HAP-1 (cell line): Measurements from ENCODE around the gene ZBTB20.

Experiments used
- DNase-seq, 2 experiments: peaks; one replicate each; pipeline ENCODE4 v3.0.0-alpha.2; 2016 to 2020; ENCODE audit warnings: low spot score in 2 of 2
- H3K27me3 ChIP-seq: fragments of 250-450 bp; sonication (Bioruptor Pico); 2 replicates; pipeline ENCODE4 v1.5.1; 2020; ENCODE audit warnings: low read depth, mild to moderate bottlenecking, moderate library complexity
- H3K36me3 ChIP-seq: fragments of 250-450 bp; sonication (Bioruptor Pico); replicated peaks from 2 replicates; pipeline ENCODE4 v1.5.1; 2020; ENCODE audit warnings: mild to moderate bottlenecking
- H3K4me1 ChIP-seq: fragments of 250-450 bp; sonication (Bioruptor Pico); 2 replicates; pipeline ENCODE4 v1.5.1; 2020; ENCODE audit warnings: mild to moderate bottlenecking
- H3K4me3 ChIP-seq: fragments of 250-450 bp; sonication (Bioruptor Pico); 2 replicates; pipeline ENCODE4 v1.5.1; 2020; ENCODE audit warnings: mild to moderate bottlenecking, moderate library complexity
- H3K9me3 ChIP-seq: fragments of 250-450 bp; sonication (Bioruptor Pico); 2 replicates; pipeline ENCODE4 v1.5.1; 2020; ENCODE audit warnings: mild to moderate bottlenecking, moderate library complexity
- in situ Hi-C: fragments of 300-500 bp; cut with MboI; formaldehyde crosslinking; loops from 3 replicates; pipeline ENCODE4 v1.14.3; 2020; ENCODE audit warnings: low sequenced_read_pairs, inconsistent platforms, mixed read lengths

The ZBTB20 gene

DNA sequence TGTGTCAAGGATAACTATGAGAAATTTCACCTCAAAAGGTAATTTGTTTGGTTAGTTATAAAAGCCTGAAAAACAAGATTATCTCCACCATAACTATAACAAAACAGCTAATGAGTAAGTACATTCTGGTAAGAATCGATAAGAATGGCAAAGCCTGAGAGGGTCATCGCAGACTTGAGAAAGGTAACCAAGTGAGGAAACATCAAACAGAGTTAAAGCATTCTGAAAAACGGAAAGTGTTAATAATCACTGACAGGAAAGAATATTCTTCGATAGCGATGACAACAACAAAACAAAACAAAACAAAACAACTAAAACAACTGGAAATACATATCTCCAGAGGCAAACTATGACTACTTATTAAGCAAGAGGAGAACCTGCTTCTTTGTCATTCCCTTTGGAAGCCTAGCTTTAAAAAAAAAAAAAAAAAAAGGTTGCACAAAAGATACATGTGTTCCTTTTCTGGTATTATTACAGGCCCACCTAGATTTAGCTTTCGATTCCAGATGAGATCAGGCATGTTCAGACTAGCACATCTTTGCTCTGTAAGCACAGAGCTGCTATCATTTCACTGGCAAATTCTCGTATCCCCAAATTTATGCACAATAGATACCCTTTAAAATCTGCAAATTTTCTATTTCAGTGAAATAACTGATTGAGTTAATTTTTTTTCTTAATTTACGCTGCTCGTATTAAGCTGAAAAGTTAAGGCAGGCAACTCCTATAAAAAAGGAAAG lies 697.6 kb downstream of the ZBTB20 start:
- Histone ChIP-seq H3K4me3 (peak overlapping the region; percentile 21), H3K9me3 (no peaks in the 10 kb centered on the region), H3K36me3 (no peaks in the 10 kb centered on the region), H3K4me1 (peaks cover 67% of the 10 kb centered on the region), H3K27me3 (no peaks in the 10 kb centered on the region)
- in situ Hi-C loops: no loop called here
- DNase-seq: peak in 1 of 2 experiments; percentile 74

GRCh38 chr3:114447950-114448479 lies 699.1 kb downstream of the ZBTB20 start:
- in situ Hi-C loops: no loop called here
- Histone ChIP-seq H3K36me3 (no peaks in the 10 kb centered on the region), H3K4me1 (peaks cover 61% of the 10 kb centered on the region), H3K9me3 (no peaks in the 10 kb centered on the region), H3K27me3 (no peaks in the 10 kb centered on the region), H3K4me3 (no peak overlapping the region)
- DNase-seq: peak in 1 of 2 experiments; percentile 41

DNA sequence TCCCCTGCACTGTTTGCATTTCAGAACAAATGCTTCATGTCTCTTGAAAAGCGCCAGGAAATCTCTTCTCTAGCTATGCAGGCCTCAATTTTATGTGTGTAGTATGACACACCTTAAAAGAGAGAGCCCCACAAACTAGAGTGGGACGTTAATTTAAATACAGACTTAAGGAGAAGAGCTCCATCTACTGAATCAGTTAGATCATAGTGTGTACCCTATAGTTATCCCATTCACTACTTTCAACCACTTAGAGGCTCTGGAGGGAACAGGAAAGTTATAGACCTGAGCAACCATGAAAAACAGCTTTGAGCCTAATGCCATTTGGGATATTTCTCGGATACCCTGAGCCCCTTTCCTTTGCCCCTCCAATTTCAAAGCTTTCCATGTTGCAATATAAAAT lies 699.5 kb downstream of the ZBTB20 start:
- peak in 1 of 2 experiments; percentile 82 for DNase-seq
- in situ Hi-C loops: no loop called here
- Histone ChIP-seq H3K9me3 (no peaks in the 10 kb centered on the region), H3K4me1 (peaks cover 57% of the 10 kb centered on the region), H3K36me3 (no peaks in the 10 kb centered on the region), H3K27me3 (no peaks in the 10 kb centered on the region), H3K4me3 (no peak overlapping the region)

DNA sequence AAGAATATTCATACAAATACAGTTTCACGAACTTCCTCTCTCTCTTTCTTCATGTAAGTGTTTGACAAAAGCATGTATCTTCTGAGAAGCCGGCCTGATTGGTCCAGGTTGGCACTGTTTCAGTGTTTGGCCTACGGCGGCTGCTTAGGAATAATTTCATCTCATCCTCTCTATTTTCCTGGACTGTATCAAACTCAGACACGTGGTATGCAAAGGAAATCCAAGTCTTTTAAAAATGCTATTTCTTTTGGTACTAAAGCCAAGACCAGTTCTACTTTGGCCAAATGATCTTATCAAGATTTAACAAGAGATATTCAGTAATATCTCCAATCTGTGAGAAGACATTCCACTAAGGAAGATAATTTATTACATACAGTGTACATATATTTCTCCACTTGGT lies 700.5 kb downstream of the ZBTB20 start:
- DNase-seq: peak; percentile 34 to 59
- Histone ChIP-seq H3K4me3 (no peak overlapping the region), H3K27me3 (no peaks in the 10 kb centered on the region), H3K36me3 (no peaks in the 10 kb centered on the region), H3K4me1 (peaks cover 48% of the 10 kb centered on the region), H3K9me3 (no peaks in the 10 kb centered on the region)
- in situ Hi-C loops: no loop called here

DNA sequence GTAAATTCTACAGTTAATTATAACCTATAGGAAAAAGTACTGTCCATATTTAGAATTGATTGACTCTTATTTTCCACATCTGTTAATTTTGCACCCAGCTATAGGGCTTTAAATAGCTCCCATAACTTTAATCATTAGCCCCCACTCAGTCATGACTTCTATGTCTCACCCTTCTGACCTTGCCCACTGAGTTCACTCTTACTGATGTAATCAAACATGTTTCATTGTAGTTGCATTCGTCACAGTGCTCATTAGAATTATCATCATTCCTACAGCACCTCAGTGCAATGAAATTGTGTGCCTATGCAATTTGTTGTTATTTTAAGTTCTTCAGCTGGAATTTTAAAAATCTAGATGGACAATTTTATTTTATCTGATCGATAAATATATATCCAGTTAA lies 701.9 kb downstream of the ZBTB20 start:
- Histone ChIP-seq H3K4me3 (no peak overlapping the region), H3K36me3 (no peaks in the 10 kb centered on the region), H3K4me1 (peaks cover 37% of the 10 kb centered on the region), H3K27me3 (no peaks in the 10 kb centered on the region), H3K9me3 (no peaks in the 10 kb centered on the region)
- in situ Hi-C loops: no loop called here
- no peak for DNase-seq

GRCh38 chr3:114444216-114444615 lies 702.9 kb downstream of the ZBTB20 start:
- Histone ChIP-seq H3K27me3 (no peaks in the 10 kb centered on the region), H3K9me3 (no peaks in the 10 kb centered on the region), H3K4me1 (peaks cover 32% of the 10 kb centered on the region), H3K4me3 (no peak overlapping the region), H3K36me3 (no peaks in the 10 kb centered on the region)
- DNase-seq: no peak
- in situ Hi-C loops: no loop called here

DNA sequence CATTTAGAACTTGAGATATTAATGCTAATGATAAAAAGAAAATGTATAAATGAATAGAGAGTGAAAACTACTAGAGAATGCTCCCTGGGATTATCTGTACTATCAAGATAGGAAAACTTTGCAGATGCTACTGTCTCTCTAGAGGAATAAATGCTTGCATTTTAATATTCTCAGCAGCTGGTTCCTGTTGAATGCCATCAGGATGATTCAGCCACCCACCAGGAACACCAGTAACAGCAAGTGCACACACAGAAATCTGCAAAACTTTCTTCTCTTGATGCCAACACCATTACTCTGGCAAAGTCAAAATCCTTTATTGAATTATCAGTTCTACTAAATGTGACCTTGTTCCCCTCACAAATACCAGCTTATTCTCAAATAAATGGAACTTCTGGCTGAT lies 704.8 kb downstream of the ZBTB20 start:
- Histone ChIP-seq H3K4me3 (no peak overlapping the region), H3K36me3 (no peaks in the 10 kb centered on the region), H3K4me1 (peaks cover 22% of the 10 kb centered on the region), H3K9me3 (no peaks in the 10 kb centered on the region), H3K27me3 (no peaks in the 10 kb centered on the region)
- no peak for DNase-seq
- in situ Hi-C loops: no loop called here

GRCh38 chr3:114441386-114441785 lies 705.7 kb downstream of the ZBTB20 start:
- Histone ChIP-seq H3K27me3 (no peaks in the 10 kb centered on the region), H3K4me1 (peaks cover 14% of the 10 kb centered on the region), H3K36me3 (no peaks in the 10 kb centered on the region), H3K4me3 (no peak overlapping the region), H3K9me3 (no peaks in the 10 kb centered on the region)
- DNase-seq: no peak
- in situ Hi-C loops: no loop called here

- H3K36me3 ChIP-seq: no peaks in the 10 kb centered on the region
- peaks cover 10% of the 10 kb centered on the region for H3K4me1 ChIP-seq
- DNase-seq: no peak
- H3K27me3 ChIP-seq: no peaks in the 10 kb centered on the region
- in situ Hi-C loops: no loop called here
- H3K4me3 ChIP-seq: no peak overlapping the region
- H3K9me3 ChIP-seq: no peaks in the 10 kb centered on the region
Observed at GRCh38 chr3:114440700-114441099, 706.4 kb downstream of the ZBTB20 start.

- H3K4me1 ChIP-seq: no peaks in the 10 kb centered on the region
- in situ Hi-C loops: no loop called here
- H3K9me3 ChIP-seq: no peaks in the 10 kb centered on the region
Observed at GRCh38 chr3:114439284-114439683, 707.8 kb downstream of the ZBTB20 start.

GRCh38 chr3:114437897-114438296 lies 709.2 kb downstream of the ZBTB20 start:
- Histone ChIP-seq H3K27me3 (no peaks in the 10 kb centered on the region), H3K9me3 (no peaks in the 10 kb centered on the region), H3K36me3 (no peaks in the 10 kb centered on the region), H3K4me3 (no peak overlapping the region), H3K4me1 (no peaks in the 10 kb centered on the region)
- no peak for DNase-seq
- in situ Hi-C loops: no loop called here

More at GRCh38 chr3:114439284-114439683, 707.8 kb downstream of the ZBTB20 start:
- Histone ChIP-seq H3K27me3 (no peaks in the 10 kb centered on the region), H3K4me3 (no peak overlapping the region), H3K36me3 (no peaks in the 10 kb centered on the region)
- DNase-seq: no peak

- Histone ChIP-seq H3K9me3 (no peaks in the 10 kb centered on the region), H3K4me1 (peaks cover 9% of the 10 kb centered on the region), H3K27me3 (no peaks in the 10 kb centered on the region), H3K4me3 (no peak overlapping the region), H3K36me3 (no peaks in the 10 kb centered on the region)
- in situ Hi-C loops: no loop called here
- no peak for DNase-seq
Observed at GRCh38 chr3:114436182-114436581, 710.9 kb downstream of the ZBTB20 start.

DNA sequence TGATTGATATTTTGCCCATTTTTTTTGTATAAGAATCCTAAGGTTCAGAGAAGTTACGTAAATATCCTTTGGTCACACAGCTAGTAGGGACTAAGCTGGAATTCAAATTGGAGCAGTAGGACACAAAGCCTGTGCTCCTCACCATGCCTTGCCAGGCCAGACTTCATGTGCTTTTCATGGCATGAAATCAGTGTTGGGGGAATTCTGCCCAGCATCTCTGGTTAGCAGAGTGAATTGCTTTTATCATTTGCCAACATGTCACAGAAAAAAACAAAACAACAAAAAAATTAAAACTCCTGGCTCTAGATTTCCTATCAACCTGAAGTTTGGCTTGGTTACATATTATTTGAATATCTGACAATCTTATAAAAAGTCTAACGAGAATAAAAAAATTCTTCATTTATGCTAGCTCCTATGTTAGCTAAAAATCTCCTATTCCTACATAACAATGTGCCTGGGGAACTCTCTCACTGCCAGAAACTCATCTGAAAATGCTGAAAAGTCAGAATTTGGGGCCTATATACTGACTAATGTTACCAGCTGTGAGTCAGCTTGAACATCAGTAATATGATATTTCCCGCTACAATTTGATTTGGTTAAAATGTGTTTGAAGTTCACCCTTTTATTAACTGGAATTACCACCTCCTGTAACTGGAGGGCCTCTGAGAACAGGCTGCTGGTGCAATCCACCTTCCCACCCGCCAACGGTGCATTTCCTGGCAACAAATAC lies 711.5 kb downstream of the ZBTB20 start:
- DNase-seq: no peak
- Histone ChIP-seq H3K36me3 (no peaks in the 10 kb centered on the region), H3K4me3 (no peak overlapping the region), H3K9me3 (no peaks in the 10 kb centered on the region), H3K4me1 (peaks cover 9% of the 10 kb centered on the region), H3K27me3 (no peaks in the 10 kb centered on the region)
- in situ Hi-C loops: no loop called here

DNA sequence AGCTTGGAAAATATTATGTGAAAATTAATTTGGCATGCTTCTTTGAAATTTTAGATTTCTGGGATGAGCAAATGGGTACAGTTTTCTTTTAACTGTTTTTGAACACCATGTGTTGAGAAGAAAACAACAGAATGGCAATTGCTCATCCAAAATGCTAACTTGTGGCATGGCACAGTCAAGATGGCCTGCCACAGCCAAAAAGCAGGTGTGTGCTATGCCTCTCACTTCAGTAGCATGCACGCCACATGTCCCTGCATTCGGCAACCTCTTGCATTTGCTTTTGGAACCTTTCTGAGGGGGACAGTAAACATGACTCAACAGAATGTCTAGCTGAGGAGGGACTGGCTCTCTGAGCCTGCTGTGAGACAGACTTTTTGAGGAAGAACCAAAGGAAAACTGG lies 714.8 kb downstream of the ZBTB20 start:
- in situ Hi-C loops: no loop called here
- H3K4me1 ChIP-seq: peaks cover 22% of the 10 kb centered on the region
- no peak for DNase-seq
- no peaks in the 10 kb centered on the region for H3K36me3 ChIP-seq
- H3K9me3 ChIP-seq: no peaks in the 10 kb centered on the region
- H3K4me3 ChIP-seq: no peak overlapping the region
- H3K27me3 ChIP-seq: no peaks in the 10 kb centered on the region
